Measurements from ENCODE around the gene LINC01488. TPM values are rescaled to one million over a fixed set of nuclear protein-coding genes. Genes with fewer than 3 reads are reported as not detected.

Gene LINC01488
- total and polyA plus RNA-seq, 2 experiments from 2014 or later: not detected

- Histone ChIP-seq H3K79me2 (ENCODE audit: insufficient read depth) (no peaks in the 10 kb centered on the region), H3K9me2 (ENCODE audit: insufficient read depth) (no peaks in the 10 kb centered on the region), H3K4me1 (ENCODE audit: insufficient read depth) (peaks cover 10% of the 10 kb centered on the region), H3K36me3 (ENCODE audit: low read depth) (no peaks in the 10 kb centered on the region), H3F3A (ENCODE audit: insufficient read depth) (peaks cover 17% of the 10 kb centered on the region), H3K4me3 (no peak overlapping the region), H2AFZ (no peak overlapping the region), H3K9me3 (ENCODE audit: low read depth) (no peaks in the 10 kb centered on the region), H4K20me1 (ENCODE audit: insufficient read depth) (no peaks in the 10 kb centered on the region), H3K27me3 (replicated peaks; ENCODE audit: insufficient read depth) (no peaks in the 10 kb centered on the region), H3K4me2 (ENCODE audit: unreplicated experiment) (no peak overlapping the region), H3K27ac (no peak overlapping the region), H3K9ac (no peak overlapping the region)
- TF ChIP-seq EZH2phosphoT487 (IDR thresholded peaks at IDR 0.05; ENCODE audit: insufficient read depth, low read depth): no peak
- TF ChIP-seq EZH2 (IDR thresholded peaks at IDR 0.05; ENCODE audit: insufficient read depth, poor library complexity, severe bottlenecking): no peak
- WGBS, 2 experiments (ENCODE audit: low coverage in 1 of 2, low lambda C conversion rate in 2 of 2, missing lambda C conversion rate in 2 of 2): 62 to 68% methylated on average over 4 of the region's 4 CpGs
- in situ Hi-C loops (cut with MboI): no loop called here
- no peak for DNase-seq
Measured at GRCh38 chr11:69455969-69456368, 25.5 kb upstream of the LINC01488 start.

- Histone ChIP-seq H3K9me2 (ENCODE audit: insufficient read depth) (no peaks in the 10 kb centered on the region), H3K27ac (no peak overlapping the region), H3K4me2 (ENCODE audit: unreplicated experiment) (no peak overlapping the region), H2AFZ (no peak overlapping the region), H3K9me3 (ENCODE audit: low read depth) (peaks cover 2% of the 10 kb centered on the region), H3F3A (ENCODE audit: insufficient read depth) (peaks cover 23% of the 10 kb centered on the region), H3K79me2 (ENCODE audit: insufficient read depth) (no peaks in the 10 kb centered on the region), H3K36me3 (ENCODE audit: low read depth) (no peaks in the 10 kb centered on the region), H3K4me1 (ENCODE audit: insufficient read depth) (peaks cover 10% of the 10 kb centered on the region), H3K27me3 (replicated peaks; ENCODE audit: insufficient read depth) (no peaks in the 10 kb centered on the region), H3K4me3 (no peak overlapping the region), H3K9ac (no peak overlapping the region), H4K20me1 (ENCODE audit: insufficient read depth) (no peaks in the 10 kb centered on the region)
- in situ Hi-C loops (cut with MboI): no loop called here
- DNase-seq: no peak
- TF ChIP-seq EZH2 (IDR thresholded peaks at IDR 0.05; ENCODE audit: insufficient read depth, poor library complexity, severe bottlenecking): no peak
- TF ChIP-seq EZH2phosphoT487 (IDR thresholded peaks at IDR 0.05; ENCODE audit: insufficient read depth, low read depth): no peak
- 69 to 74% methylated on average over 4 of the region's 4 CpGs for WGBS, 2 experiments (ENCODE audit: low coverage in 1 of 2, low lambda C conversion rate in 2 of 2, missing lambda C conversion rate in 2 of 2)
Measured at GRCh38 chr11:69456712-69457111, 24.8 kb upstream of the LINC01488 start.

GRCh38 chr11:69459848-69460539 lies 21.5 kb upstream of the LINC01488 start:
- Histone ChIP-seq H3K4me1 (ENCODE audit: insufficient read depth) (peaks cover 21% of the 10 kb centered on the region), H4K20me1 (ENCODE audit: insufficient read depth) (no peaks in the 10 kb centered on the region), H3K9me3 (ENCODE audit: low read depth) (peaks cover 2% of the 10 kb centered on the region), H3K9me2 (ENCODE audit: insufficient read depth) (no peaks in the 10 kb centered on the region), H3K36me3 (ENCODE audit: low read depth) (no peaks in the 10 kb centered on the region), H3K9ac (peak overlapping the region; percentile 66), H3K27ac (peak overlapping the region; percentile 92), H3K4me2 (ENCODE audit: unreplicated experiment) (peak overlapping the region; percentile 35), H3F3A (ENCODE audit: insufficient read depth) (peaks cover 23% of the 10 kb centered on the region), H3K79me2 (ENCODE audit: insufficient read depth) (no peaks in the 10 kb centered on the region), H3K4me3 (peak overlapping the region; percentile 7; the same call in 1 of the 2 replicates), H2AFZ (peak overlapping the region; percentile 66), H3K27me3 (replicated peaks; ENCODE audit: insufficient read depth) (no peaks in the 10 kb centered on the region)
- no peak for DNase-seq
- in situ Hi-C loops (cut with MboI): no loop called here
- TF ChIP-seq EZH2phosphoT487 (IDR thresholded peaks at IDR 0.05; ENCODE audit: insufficient read depth, low read depth): no peak
- no peak for TF ChIP-seq EZH2 (IDR thresholded peaks at IDR 0.05; ENCODE audit: insufficient read depth, poor library complexity, severe bottlenecking)
- WGBS, 2 experiments (ENCODE audit: low coverage in 1 of 2, low lambda C conversion rate in 2 of 2, missing lambda C conversion rate in 2 of 2): 97 to 100% methylated on average over 1 of the region's 1 CpG

DNA sequence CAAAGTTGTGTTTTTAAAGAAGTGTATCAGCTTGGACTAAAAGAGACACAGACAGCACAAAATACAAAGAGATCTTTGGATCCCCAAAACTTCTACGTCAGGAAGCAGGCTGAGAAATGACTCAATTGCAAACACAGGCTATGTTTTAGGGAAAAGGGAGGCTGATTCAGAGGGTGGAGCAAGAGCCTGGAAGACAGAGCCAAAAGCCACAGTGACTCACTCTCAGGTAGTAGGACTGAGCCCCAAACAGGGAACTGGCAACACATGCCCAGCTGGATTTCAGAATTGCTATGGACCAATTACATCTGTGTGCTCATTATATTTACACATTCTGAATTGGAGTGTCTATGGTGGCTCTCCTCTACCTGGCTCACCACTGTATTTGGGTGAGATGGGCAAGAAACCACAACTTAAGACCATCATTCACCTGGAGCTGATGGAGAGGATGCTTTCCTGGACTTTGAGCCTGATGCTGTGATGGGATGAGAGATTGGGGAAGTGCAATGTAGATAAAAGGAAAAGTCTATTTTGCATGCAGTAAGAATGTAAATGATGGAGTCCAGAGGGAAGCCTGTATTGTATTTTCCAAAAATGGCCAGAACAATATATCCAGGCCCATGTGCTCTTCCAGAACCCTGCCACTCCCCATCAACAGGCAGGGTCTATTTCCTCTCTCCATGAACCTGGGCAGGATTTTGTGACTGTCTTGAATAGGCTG lies 20.8 kb upstream of the LINC01488 start:
- H3K4me2 ChIP-seq (ENCODE audit: unreplicated experiment): peak overlapping the region; percentile 35
- in situ Hi-C loops (cut with MboI): no loop called here

More for the DNA sequence above, 20.8 kb upstream of the LINC01488 start:
- Histone ChIP-seq H4K20me1 (ENCODE audit: insufficient read depth) (no peaks in the 10 kb centered on the region), H3K4me3 (peak overlapping the region; percentile 7; the same call in 1 of the 2 replicates), H3K9me2 (ENCODE audit: insufficient read depth) (no peaks in the 10 kb centered on the region), H3K27me3 (replicated peaks; ENCODE audit: insufficient read depth) (no peaks in the 10 kb centered on the region), H3K9ac (peak overlapping the region; percentile 66), H3K4me1 (ENCODE audit: insufficient read depth) (peaks cover 21% of the 10 kb centered on the region), H3F3A (ENCODE audit: insufficient read depth) (peaks cover 23% of the 10 kb centered on the region), H3K9me3 (ENCODE audit: low read depth) (peaks cover 2% of the 10 kb centered on the region), H3K27ac (peak overlapping the region; percentile 92), H2AFZ (peak overlapping the region; percentile 66), H3K79me2 (ENCODE audit: insufficient read depth) (no peaks in the 10 kb centered on the region), H3K36me3 (ENCODE audit: low read depth) (no peaks in the 10 kb centered on the region)
- TF ChIP-seq EZH2 (IDR thresholded peaks at IDR 0.05; ENCODE audit: insufficient read depth, poor library complexity, severe bottlenecking) (no peak), EZH2phosphoT487 (IDR thresholded peaks at IDR 0.05; ENCODE audit: insufficient read depth, low read depth) (no peak)
- peak; percentile 95 for DNase-seq
- WGBS, 2 experiments (ENCODE audit: low coverage in 1 of 2, low lambda C conversion rate in 2 of 2, missing lambda C conversion rate in 2 of 2): 0 to 4% methylated on average over 1 of the region's 1 CpG

Measured in GM23248 (cell line).